MCF 10A (cell line): ENCODE results near the gene GRID1. TPM values are rescaled to one million over a fixed set of nuclear protein-coding genes. Genes with fewer than 3 reads are reported as not detected.

Source experiments
- BruUV-seq: library from RNA; stranded (reverse); fragments of 400-500 nt; replicated peaks from 2 replicates; lab custom pipeline; 2021; lab: Mats Ljungman, UMichigan
- CTCF ChIA-PET: fragments of 300-600 bp; sonication (Branson Sonifier 250); formaldehyde crosslinking; extraction: SDS; loops from one replicate; lab custom pipeline; 2021; ENCODE audit warnings: antibody characterized with exemption, inconsistent platforms; lab: Yijun Ruan, JAX
- POLR2A ChIA-PET: fragments of 300-600, 350-650 bp; sonication (Branson Sonifier 250); formaldehyde crosslinking; extraction: SDS; loops from one replicate; lab custom pipeline; 2020; ENCODE audit warnings: antibody characterized with exemption, inconsistent platforms; lab: Yijun Ruan, JAX
- DNase-seq: peaks from one replicate; pipeline ENCODE4 v3.0.0-alpha.2; 2018; ENCODE audit not compliant: unreplicated experiment
- H3K27ac Mint-ChIP-seq: one replicate; pipeline ENCODE4 v1.8.0; 2022; ENCODE audit warnings: mild to moderate bottlenecking, low read depth, mixed read lengths; ENCODE audit not compliant: unreplicated experiment
- H3K27me3 Mint-ChIP-seq: one replicate; pipeline ENCODE4 v1.8.0; 2022; ENCODE audit warnings: mixed read lengths; ENCODE audit not compliant: insufficient read depth, unreplicated experiment
- H3K36me3 Mint-ChIP-seq: one replicate; pipeline ENCODE4 v1.8.0; 2022; ENCODE audit warnings: mild to moderate bottlenecking, moderate library complexity, mixed read lengths; ENCODE audit not compliant: insufficient read depth, unreplicated experiment
- H3K4me1 Mint-ChIP-seq: one replicate; pipeline ENCODE4 v1.8.0; 2022; ENCODE audit warnings: mixed read lengths; ENCODE audit not compliant: insufficient read depth, unreplicated experiment
- H3K4me3 Mint-ChIP-seq: one replicate; pipeline ENCODE4 v1.8.0; 2022; ENCODE audit warnings: mild to moderate bottlenecking, moderate library complexity, mixed read lengths; ENCODE audit not compliant: unreplicated experiment
- H3K9me3 Mint-ChIP-seq: one replicate; pipeline ENCODE4 v1.8.0; 2022; ENCODE audit warnings: mixed read lengths; ENCODE audit not compliant: unreplicated experiment
- intact Hi-C: fragments of 100-400 bp; cut with micrococcal nuclease; formaldehyde crosslinking; loops from 2 replicates; pipeline ENCODE4 v1.14.1; 2022
- total RNA-seq: library from RNA; stranded (reverse); gene quantifications from 2 replicates; pipeline ENCODE4 v1.2.3, GENCODE V29; 2022
- TF ChIP-seq, protein P1 (sequence below): fragments of 200-600 bp; IDR thresholded peaks from one replicate; pipeline ENCODE4 v1.8.0; 2022; ENCODE audit warnings: antibody characterized with exemption, mild to moderate bottlenecking; ENCODE audit not compliant: unreplicated experiment

The GRID1 gene
- total RNA-seq, 1 experiment from 2014 or later, result not detected

GRCh38 chr10:86250399-86250798 is 116.2 kb downstream of the GRID1 start:
- no peak for DNase-seq
- H3K27me3 Mint-ChIP-seq, result no peaks in the 10 kb centered on the region
- peaks cover 13% of the 10 kb centered on the region for H3K9me3 Mint-ChIP-seq
- no peak overlapping the region for H3K27ac Mint-ChIP-seq
- H3K4me1 Mint-ChIP-seq, result no peaks in the 10 kb centered on the region
- BruUV-seq, result no TSS peak
- intact Hi-C loops, result no loop called here
- H3K36me3 Mint-ChIP-seq, result no peaks in the 10 kb centered on the region
- POLR2A ChIA-PET, result no interaction called here
- H3K4me3 Mint-ChIP-seq, result no peak overlapping the region
- TF ChIP-seq, protein P1, sequence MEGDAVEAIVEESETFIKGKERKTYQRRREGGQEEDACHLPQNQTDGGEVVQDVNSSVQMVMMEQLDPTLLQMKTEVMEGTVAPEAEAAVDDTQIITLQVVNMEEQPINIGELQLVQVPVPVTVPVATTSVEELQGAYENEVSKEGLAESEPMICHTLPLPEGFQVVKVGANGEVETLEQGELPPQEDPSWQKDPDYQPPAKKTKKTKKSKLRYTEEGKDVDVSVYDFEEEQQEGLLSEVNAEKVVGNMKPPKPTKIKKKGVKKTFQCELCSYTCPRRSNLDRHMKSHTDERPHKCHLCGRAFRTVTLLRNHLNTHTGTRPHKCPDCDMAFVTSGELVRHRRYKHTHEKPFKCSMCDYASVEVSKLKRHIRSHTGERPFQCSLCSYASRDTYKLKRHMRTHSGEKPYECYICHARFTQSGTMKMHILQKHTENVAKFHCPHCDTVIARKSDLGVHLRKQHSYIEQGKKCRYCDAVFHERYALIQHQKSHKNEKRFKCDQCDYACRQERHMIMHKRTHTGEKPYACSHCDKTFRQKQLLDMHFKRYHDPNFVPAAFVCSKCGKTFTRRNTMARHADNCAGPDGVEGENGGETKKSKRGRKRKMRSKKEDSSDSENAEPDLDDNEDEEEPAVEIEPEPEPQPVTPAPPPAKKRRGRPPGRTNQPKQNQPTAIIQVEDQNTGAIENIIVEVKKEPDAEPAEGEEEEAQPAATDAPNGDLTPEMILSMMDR, result no peak
- CTCF ChIA-PET, result interaction anchor here (0.7 kb wide), 1 partner anchor 309 kb away, joined by 3 read pairs; no protein-coding TSS in a partner anchor

DNA sequence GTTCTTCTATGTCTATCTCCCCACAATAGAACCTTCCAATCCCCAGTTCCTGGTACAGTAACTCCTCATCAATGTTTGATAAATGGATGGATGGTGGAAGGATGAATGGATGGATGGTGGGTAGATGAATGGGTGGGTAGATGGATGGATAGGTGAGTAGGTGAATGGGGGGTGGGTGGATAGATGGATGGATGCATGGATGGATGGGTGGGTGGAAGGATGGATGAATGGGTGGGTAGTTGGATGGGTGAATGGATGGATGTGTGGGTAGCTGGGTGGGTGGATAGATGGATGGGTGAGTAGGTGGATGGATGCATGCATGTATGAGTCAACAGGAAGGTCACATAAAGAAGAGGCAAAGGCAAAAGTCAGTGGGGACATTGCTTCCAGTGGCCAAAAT is 116.8 kb downstream of the GRID1 start:
- no TSS peak for BruUV-seq
- CTCF ChIA-PET, result interaction anchor here (0.7 kb wide), 1 partner anchor 309 kb away, joined by 3 read pairs; no protein-coding TSS in a partner anchor
- no peak overlapping the region for H3K27ac Mint-ChIP-seq
- H3K27me3 Mint-ChIP-seq, result no peaks in the 10 kb centered on the region
- intact Hi-C loops, result no loop called here
- no peaks in the 10 kb centered on the region for H3K4me1 Mint-ChIP-seq
- TF ChIP-seq, protein P1, result no peak
- H3K4me3 Mint-ChIP-seq, result no peak overlapping the region
- H3K9me3 Mint-ChIP-seq, result peaks cover 17% of the 10 kb centered on the region
- H3K36me3 Mint-ChIP-seq, result no peaks in the 10 kb centered on the region
- no peak for DNase-seq
- POLR2A ChIA-PET, result no interaction called here

DNA sequence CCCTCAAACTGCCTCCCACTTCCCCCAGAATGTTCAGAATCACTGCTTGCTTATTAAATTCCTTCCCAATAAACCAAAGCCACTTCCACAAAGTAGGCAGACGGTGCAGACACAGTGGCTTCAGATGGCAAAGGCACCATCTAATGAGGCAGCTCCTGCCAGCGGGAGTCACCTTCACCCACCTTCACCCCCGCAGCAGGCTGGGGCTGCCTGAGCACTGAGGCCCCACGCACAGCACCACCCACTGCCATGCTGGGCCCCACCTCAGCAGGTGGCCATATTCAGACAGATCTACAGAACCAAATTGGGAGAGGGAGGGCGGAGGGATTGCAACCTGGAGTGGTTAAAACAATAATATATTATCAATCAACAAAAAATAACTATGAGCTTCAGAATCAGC is 118.5 kb downstream of the GRID1 start:
- H3K27me3 Mint-ChIP-seq, result no peaks in the 10 kb centered on the region
- POLR2A ChIA-PET, result no interaction called here

DNA sequence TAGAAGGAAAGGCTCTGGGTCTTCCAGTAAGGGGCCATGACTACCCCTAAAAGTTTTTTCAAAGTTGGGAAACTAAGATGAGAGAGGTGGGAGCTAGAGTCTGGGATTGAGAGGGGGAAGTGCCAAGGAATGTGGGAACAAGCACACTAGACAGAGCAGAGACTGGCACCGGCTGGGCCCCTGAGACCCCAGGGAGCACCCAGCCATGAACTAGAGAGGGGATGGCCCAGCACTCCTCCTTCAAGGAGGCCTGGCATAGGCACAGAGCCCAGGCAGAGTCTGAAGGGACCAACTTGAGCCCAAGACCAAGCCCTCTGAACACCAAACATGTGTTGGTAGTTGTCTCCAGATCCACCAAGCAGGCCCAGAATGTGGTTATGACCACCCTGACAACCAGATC is 119.0 kb downstream of the GRID1 start:
- intact Hi-C loops, result no loop called here
- no TSS peak for BruUV-seq
- DNase-seq, result no peak
- ChIA-PET POLR2A (no interaction called here), CTCF (no interaction called here)
- Mint-ChIP-seq H3K4me3 (no peak overlapping the region), H3K27ac (no peak overlapping the region), H3K27me3 (no peaks in the 10 kb centered on the region), H3K4me1 (no peaks in the 10 kb centered on the region), H3K9me3 (peaks cover 17% of the 10 kb centered on the region), H3K36me3 (no peaks in the 10 kb centered on the region)
- TF ChIP-seq, protein P1, result no peak

More for the DNA sequence above, 118.5 kb downstream of the GRID1 start:
- Mint-ChIP-seq H3K27ac (no peak overlapping the region), H3K4me3 (no peak overlapping the region), H3K4me1 (no peaks in the 10 kb centered on the region), H3K36me3 (no peaks in the 10 kb centered on the region), H3K9me3 (peaks cover 17% of the 10 kb centered on the region)
- intact Hi-C loops, result no loop called here
- TF ChIP-seq, protein P1, result no peak
- DNase-seq, result no peak
- CTCF ChIA-PET, result interaction anchor here (0.7 kb wide), 1 partner anchor 137 kb away, joined by 3 read pairs; no protein-coding TSS in a partner anchor
- BruUV-seq, result no TSS peak
